ENCODE results near the gene JPT2.

Gene JPT2

DNA sequence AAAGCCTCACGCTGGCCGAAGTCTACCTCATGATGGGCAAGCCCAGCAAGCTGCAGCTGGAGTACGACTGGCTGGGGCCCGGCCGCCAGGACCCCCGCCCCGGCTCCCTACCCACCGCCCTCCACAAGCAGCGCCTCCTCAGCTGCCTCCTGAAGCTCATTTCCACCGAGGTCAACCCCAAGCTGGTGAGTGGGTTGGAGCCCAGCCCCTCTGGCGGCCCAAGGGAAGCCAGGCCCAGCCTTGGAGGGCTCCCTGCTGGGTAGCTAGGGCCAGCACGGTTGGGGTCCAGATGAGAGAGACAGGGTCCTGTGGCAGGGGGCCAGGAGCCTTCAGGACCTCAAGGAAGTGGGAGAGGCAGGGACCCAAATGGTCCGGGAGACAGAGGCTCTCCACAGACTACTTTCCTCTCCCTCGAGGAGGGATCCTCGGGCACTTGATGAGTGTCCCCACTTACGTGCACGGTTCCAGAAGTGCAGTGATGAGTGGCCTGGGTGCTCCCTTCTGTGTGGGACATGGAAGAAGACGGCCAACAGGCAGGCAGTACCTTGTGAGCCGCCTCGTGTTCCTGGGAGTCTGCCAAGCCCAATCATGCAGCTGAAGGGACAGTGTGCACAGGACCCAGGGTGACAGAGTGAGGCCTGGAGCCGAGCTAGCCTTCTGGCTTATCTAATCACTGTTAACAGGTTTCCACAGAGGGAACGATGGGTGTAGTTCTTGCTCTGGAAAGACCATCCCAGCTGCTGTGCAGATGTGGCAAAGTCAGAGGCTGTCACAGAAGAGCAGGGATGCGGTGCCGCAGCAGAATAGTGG, 21.1 kb upstream of the JPT2 start:
- H3K4me3 ChIP-seq (ENCODE audit: low read depth, low read length): no peak overlapping the region
- TF ChIP-seq, protein P1, sequence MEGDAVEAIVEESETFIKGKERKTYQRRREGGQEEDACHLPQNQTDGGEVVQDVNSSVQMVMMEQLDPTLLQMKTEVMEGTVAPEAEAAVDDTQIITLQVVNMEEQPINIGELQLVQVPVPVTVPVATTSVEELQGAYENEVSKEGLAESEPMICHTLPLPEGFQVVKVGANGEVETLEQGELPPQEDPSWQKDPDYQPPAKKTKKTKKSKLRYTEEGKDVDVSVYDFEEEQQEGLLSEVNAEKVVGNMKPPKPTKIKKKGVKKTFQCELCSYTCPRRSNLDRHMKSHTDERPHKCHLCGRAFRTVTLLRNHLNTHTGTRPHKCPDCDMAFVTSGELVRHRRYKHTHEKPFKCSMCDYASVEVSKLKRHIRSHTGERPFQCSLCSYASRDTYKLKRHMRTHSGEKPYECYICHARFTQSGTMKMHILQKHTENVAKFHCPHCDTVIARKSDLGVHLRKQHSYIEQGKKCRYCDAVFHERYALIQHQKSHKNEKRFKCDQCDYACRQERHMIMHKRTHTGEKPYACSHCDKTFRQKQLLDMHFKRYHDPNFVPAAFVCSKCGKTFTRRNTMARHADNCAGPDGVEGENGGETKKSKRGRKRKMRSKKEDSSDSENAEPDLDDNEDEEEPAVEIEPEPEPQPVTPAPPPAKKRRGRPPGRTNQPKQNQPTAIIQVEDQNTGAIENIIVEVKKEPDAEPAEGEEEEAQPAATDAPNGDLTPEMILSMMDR (conservative IDR thresholded peaks at IDR 0.05; ENCODE audit: low read depth, low read length): no peak
- no peak for DNase-seq (ENCODE audit: low read depth)

DNA sequence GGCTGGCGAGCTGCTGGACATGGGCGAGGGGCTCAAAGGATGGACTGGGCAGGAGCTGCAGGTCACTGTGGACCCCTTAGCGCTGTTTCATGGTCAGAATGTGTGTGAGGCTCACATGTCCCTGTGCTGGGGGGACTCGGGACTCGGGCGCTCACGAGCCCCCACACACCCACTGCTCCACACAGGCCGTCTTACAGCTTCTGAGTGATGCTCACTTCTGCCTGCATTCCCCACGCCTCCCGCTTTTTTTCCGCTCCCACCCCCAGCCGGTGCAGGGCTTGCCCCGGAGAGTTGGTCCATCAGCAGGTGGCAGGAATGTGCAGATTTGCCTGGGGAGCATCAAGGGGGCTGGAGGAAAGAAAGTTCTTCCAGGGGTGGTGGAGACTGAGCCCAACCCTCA, 20.2 kb upstream of the JPT2 start:
- no peak overlapping the region for H3K4me3 ChIP-seq (ENCODE audit: low read depth, low read length)
- DNase-seq (ENCODE audit: low read depth): no peak
- TF ChIP-seq, protein P1 (conservative IDR thresholded peaks at IDR 0.05; ENCODE audit: low read depth, low read length): no peak

DNA sequence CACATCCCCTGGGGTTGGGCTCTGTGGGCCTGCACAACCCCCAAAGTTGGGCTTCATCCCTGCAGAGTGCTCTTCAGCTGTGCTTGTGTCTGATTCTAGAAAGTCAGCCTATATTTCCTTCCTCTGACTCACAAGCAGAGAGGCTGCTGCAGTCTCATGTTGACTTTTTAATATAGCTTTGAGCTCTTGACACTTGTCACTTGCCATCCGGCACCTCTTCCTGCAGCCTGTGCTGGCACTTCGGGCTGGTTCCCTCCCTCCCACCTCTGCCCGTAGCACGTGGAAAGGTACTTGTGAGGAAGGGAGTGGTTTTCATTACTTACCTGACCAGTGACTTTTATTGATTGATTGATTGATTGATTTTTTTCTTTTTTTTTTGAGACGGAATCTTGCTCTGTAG, 19.0 kb upstream of the JPT2 start:
- no peak for DNase-seq (ENCODE audit: low read depth)
- no peak overlapping the region for H3K4me3 ChIP-seq (ENCODE audit: low read depth, low read length)
- TF ChIP-seq, protein P1 (conservative IDR thresholded peaks at IDR 0.05; ENCODE audit: low read depth, low read length): no peak

DNA sequence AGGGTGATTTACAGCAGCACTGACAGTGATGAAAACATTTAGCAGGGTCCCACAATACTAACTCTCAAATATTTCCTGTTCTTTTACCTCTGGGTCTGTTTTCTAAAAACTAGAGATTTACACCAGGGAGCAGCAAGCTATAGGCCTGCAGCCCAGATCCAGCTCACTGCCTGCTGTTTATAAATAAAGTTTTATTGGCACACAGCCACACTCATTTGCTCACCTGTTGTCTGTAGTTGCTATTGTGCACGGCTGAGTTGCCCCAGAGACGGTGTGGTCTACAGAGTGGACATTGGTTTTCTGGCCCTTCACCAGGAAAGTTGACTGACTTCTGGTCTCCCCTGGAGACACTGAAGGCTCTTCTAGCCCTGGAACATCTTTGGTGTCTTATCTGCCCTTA, 16.3 kb upstream of the JPT2 start:
- H3K4me3 ChIP-seq (ENCODE audit: low read depth, low read length): no peak overlapping the region
- TF ChIP-seq, protein P1 (conservative IDR thresholded peaks at IDR 0.05; ENCODE audit: low read depth, low read length): no peak
- DNase-seq (ENCODE audit: low read depth): no peak

DNA sequence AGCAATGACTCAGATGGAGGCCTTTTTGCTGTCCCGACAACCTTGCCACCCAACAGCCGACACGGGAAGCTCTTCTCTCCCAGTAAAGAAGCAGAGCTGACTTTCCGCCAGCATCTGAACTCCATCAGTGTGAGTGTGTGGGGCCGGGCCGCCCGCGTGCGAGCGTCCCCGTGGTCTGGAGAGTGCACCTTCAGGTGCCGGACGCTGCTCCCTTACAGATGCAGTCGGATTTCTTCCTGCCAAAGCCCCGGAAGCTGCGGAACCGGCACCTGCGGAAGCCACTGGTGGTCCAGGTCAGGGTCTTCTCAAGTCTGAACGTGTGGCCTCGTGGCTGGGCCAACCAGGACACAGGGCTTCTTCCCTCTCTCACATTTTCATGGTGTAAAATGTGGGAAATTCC, 15.5 kb upstream of the JPT2 start:
- no peak for DNase-seq (ENCODE audit: low read depth)
- no peak overlapping the region for H3K4me3 ChIP-seq (ENCODE audit: low read depth, low read length)
- TF ChIP-seq, protein P1 (conservative IDR thresholded peaks at IDR 0.05; ENCODE audit: low read depth, low read length): no peak

DNA sequence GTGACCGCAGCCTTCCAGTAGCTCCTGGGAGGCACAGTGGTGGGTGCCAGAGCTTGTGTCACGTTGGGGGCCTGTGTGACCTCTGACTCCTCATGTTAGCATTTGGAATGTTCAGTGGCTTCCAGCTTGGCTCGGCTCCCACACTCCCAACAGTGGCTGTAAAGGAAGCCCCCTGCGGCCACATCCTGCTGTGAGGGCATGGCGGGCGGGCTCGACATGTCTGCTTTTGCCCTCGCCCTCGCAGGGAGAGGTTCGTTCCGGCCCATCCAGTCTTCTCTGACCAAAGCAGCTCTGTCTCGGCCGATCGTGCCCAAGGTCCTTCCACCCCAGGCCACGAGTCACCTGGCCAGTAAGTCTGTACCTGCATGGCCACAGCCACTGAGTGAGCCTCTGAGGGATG, 12.2 kb upstream of the JPT2 start:
- H3K4me3 ChIP-seq (ENCODE audit: low read depth, low read length): no peak overlapping the region
- TF ChIP-seq, protein P1 (conservative IDR thresholded peaks at IDR 0.05; ENCODE audit: low read depth, low read length): no peak
- DNase-seq (ENCODE audit: low read depth): no peak

DNA sequence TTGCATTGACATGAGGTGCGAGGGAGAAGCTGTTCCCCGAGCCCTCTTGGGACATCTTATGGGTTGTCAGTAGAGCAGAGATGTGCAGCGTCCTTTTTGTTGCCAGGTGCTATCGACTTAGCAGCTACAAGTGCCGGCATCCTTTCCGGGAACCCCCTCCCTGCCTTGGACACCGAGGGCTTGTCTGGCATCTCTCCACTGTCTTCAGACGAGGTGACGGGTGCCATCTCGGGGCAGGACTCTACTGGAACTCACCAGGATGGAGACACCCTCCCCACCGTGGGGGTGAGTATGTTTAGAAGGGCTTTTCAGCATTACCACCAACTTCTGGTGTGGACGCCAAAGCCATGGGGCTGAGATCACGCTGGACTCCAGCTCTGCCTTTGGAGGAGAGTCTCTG, 11.8 kb upstream of the JPT2 start:
- no peak for DNase-seq (ENCODE audit: low read depth)
- TF ChIP-seq, protein P1 (conservative IDR thresholded peaks at IDR 0.05; ENCODE audit: low read depth, low read length): no peak
- H3K4me3 ChIP-seq (ENCODE audit: low read depth, low read length): no peak overlapping the region

Data from choroid plexus epithelial cell (primary cell).